OCI-LY7 (cell line): ENCODE measurements around the gene GOLPH3L. TPM values are rescaled to one million over a fixed set of nuclear protein-coding genes. Genes with fewer than 3 reads are reported as not detected.
A peak's percentile ranks its signal among the peaks of the same experiment; 100 is the strongest.

ENCODE experiments used
- BruUV-seq: library from RNA; stranded (reverse); fragments of 400-500 nt; replicated peaks from 2 replicates; lab custom pipeline; 2021; lab: Mats Ljungman, UMichigan
- CTCF ChIA-PET: fragments of 300-600 bp; sonication (Branson Sonifier 250); formaldehyde crosslinking; loops from one replicate; lab custom pipeline; 2022; ENCODE audit warnings: antibody characterized with exemption; ENCODE audit not compliant: unreplicated experiment; lab: Charles Lee
- POLR2A ChIA-PET: fragments of 300-600 bp; sonication (Branson Sonifier 250); formaldehyde crosslinking; loops from one replicate; lab custom pipeline; 2022; ENCODE audit warnings: antibody characterized with exemption; lab: Charles Lee
- DNase-seq: peaks from one replicate; pipeline ENCODE4 v3.0.0-alpha.2; 2015; ENCODE audit warnings: low spot score
- H2AFZ ChIP-seq: fragments of 200-600 bp; sonication (generic), shearing (Covaris generic); 2 replicates; pipeline ENCODE4 v1.6.1; 2014; ENCODE audit warnings: mild to moderate bottlenecking, antibody characterized with exemption, low read length, moderate library complexity
- H3K27ac ChIP-seq: fragments of 200-600 bp; sonication (generic); 2 replicates; pipeline ENCODE4 v1.5.1; 2014; ENCODE audit warnings: mixed run types, low read depth, mild to moderate bottlenecking, moderate library complexity, low read length, inconsistent platforms; ENCODE audit not compliant: poor library complexity, severe bottlenecking
- H3K36me3 ChIP-seq: fragments of 200-600 bp; sonication (generic); 2 replicates; pipeline ENCODE4 v1.6.1; 2014; ENCODE audit warnings: mild to moderate bottlenecking, antibody characterized with exemption, low read length, moderate library complexity, mixed read lengths; ENCODE audit not compliant: insufficient read depth
- H3K4me1 ChIP-seq: fragments of 200-600 bp; sonication (generic); 2 replicates; pipeline ENCODE4 v1.5.1; 2014; ENCODE audit warnings: mild to moderate bottlenecking, low read length; ENCODE audit not compliant: insufficient read depth, poor library complexity, severe bottlenecking
- H3K4me2 ChIP-seq: fragments of 200-600 bp; sonication (generic); 2 replicates; pipeline ENCODE4 v1.6.1; 2014; ENCODE audit warnings: mild to moderate bottlenecking, low read length
- H3K4me3 ChIP-seq: fragments of 200-600 bp; sonication (generic); 2 replicates; pipeline ENCODE4 v1.5.1; 2014; ENCODE audit warnings: mild to moderate bottlenecking, low read depth, low read length; ENCODE audit not compliant: poor library complexity, severe bottlenecking
- H3K79me2 ChIP-seq: fragments of 200-600 bp; sonication (generic); 2 replicates; pipeline ENCODE4 v1.6.1; 2016; ENCODE audit warnings: low read depth, mild to moderate bottlenecking, low read length, moderate library complexity, mixed read lengths; ENCODE audit not compliant: insufficient read depth
- H3K9me2 ChIP-seq: fragments of 200-600 bp; sonication (generic); 2 replicates; pipeline ENCODE4 v1.6.1; 2016; ENCODE audit warnings: mild to moderate bottlenecking, low read length, mixed read lengths; ENCODE audit not compliant: insufficient read depth
- H3K9me3 ChIP-seq: fragments of 200-600 bp; sonication (generic); 2 replicates; pipeline ENCODE4 v1.6.1; 2014; ENCODE audit warnings: mild to moderate bottlenecking, mixed run types, low read length, mixed read lengths
- H4K20me1 ChIP-seq: fragments of 200-600 bp; sonication (generic); 2 replicates; pipeline ENCODE4 v1.6.1; 2014; ENCODE audit warnings: mild to moderate bottlenecking, antibody characterized with exemption, low read length, moderate library complexity, mixed read lengths; ENCODE audit not compliant: insufficient read depth
- EZH2phosphoT487 ChIP-seq: fragments of 200-600 bp; sonication (generic); IDR thresholded peaks from 2 replicates; pipeline ENCODE4 v1.6.1; 2018; ENCODE audit warnings: low read depth, borderline replicate concordance, mild to moderate bottlenecking, mixed run types, antibody characterized with exemption, low read length, moderate library complexity, mixed read lengths
- intact Hi-C: fragments of 100-400 bp; cut with micrococcal nuclease; formaldehyde crosslinking; loops from one replicate; pipeline ENCODE4 v1.10.0; 2022; ENCODE audit not compliant: unreplicated experiment
- total RNA-seq, 2 experiments: library from RNA; depleted of rRNA in 1 of 2; stranded (reverse); fragments of >200 nt in 1 of 2; shearing (Covaris generic) in 1 of 2; gene quantifications; 2 replicates each; pipeline ENCODE4 v1.2.3, GENCODE V29; 2014 to 2022
- TF ChIP-seq, protein P1 (sequence below): fragments of 200-600 bp; sonication (generic); conservative IDR thresholded peaks from 2 replicates; pipeline ENCODE4 v1.5.1; 2014; ENCODE audit warnings: mild to moderate bottlenecking, antibody characterized with exemption, low read length, moderate library complexity, mixed read lengths

Gene GOLPH3L
- total RNA-seq, 2 experiments from 2014 or later: 6.2 to 29.0 TPM

DNA sequence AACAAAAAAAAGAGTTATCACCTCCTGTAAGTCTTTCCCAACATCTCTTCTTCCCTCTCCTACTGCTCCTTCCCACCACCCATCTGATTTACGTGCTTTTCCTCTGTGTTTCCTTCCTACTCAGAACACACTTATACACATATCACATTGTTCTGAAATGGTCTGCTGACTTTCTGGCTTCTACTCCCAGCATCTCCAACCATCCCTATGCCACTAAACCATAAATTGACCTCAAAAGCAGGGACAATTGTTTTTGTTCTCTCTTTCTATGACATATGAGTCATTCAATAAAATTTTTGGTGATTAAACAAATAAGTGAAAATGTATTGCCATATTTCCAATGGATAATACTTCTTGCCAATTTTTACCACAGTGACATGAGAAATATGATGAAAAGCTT lies 8.2 kb downstream of the GOLPH3L start:
- CTCF ChIA-PET: no interaction called here

DNA sequence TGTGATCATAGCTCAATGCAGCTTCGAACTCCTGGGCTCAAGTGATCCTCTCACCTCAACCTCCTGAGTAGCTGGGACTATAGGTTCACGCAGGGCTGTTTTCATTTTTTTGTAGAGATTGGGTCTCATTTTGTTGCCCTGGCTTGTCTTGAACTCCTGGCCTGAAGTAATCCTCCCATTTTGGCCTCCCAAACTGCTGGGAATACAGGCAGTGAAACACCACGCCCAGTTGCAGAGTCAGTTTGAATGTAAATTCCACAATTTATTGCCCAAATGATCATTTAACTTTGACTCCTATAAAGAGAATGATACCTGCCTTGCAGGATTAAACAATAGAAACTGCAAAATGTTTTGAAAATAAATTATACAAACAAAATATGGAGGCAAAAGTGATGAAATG lies 10.7 kb downstream of the GOLPH3L start:
- DNase-seq: no peak
- no TSS peak for BruUV-seq
- Histone ChIP-seq H3K4me1 (peaks cover 11% of the 10 kb centered on the region), H3K27ac (no peak overlapping the region), H3K4me2 (no peak overlapping the region), H3K9me2 (no peaks in the 10 kb centered on the region), H4K20me1 (no peaks in the 10 kb centered on the region), H2AFZ (no peak overlapping the region), H3K36me3 (peaks cover 63% of the 10 kb centered on the region), H3K9me3 (no peaks in the 10 kb centered on the region), H3K4me3 (no peak overlapping the region), H3K79me2 (peaks cover 8% of the 10 kb centered on the region; the same call in 1 of the 2 replicates)
- intact Hi-C loops: no loop called here
- POLR2A ChIA-PET: interaction anchor here (0.8 kb wide), 1 partner anchor 10 kb away, joined by 3 read pairs; no protein-coding TSS in a partner anchor
- no peak for TF ChIP-seq EZH2phosphoT487
- TF ChIP-seq, protein P1, sequence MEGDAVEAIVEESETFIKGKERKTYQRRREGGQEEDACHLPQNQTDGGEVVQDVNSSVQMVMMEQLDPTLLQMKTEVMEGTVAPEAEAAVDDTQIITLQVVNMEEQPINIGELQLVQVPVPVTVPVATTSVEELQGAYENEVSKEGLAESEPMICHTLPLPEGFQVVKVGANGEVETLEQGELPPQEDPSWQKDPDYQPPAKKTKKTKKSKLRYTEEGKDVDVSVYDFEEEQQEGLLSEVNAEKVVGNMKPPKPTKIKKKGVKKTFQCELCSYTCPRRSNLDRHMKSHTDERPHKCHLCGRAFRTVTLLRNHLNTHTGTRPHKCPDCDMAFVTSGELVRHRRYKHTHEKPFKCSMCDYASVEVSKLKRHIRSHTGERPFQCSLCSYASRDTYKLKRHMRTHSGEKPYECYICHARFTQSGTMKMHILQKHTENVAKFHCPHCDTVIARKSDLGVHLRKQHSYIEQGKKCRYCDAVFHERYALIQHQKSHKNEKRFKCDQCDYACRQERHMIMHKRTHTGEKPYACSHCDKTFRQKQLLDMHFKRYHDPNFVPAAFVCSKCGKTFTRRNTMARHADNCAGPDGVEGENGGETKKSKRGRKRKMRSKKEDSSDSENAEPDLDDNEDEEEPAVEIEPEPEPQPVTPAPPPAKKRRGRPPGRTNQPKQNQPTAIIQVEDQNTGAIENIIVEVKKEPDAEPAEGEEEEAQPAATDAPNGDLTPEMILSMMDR: no peak
- CTCF ChIA-PET: no interaction called here

More for the DNA sequence above, 8.2 kb downstream of the GOLPH3L start:
- H3K9me3 ChIP-seq: no peaks in the 10 kb centered on the region
- H2AFZ ChIP-seq: no peak overlapping the region
- no peak overlapping the region for H3K27ac ChIP-seq
- H3K4me1 ChIP-seq: peaks cover 9% of the 10 kb centered on the region
- no peak overlapping the region for H3K4me3 ChIP-seq
- no peaks in the 10 kb centered on the region for H4K20me1 ChIP-seq
- H3K9me2 ChIP-seq: no peaks in the 10 kb centered on the region
- no peak for TF ChIP-seq EZH2phosphoT487
- TF ChIP-seq, protein P1: no peak
- POLR2A ChIA-PET: interaction anchor here (0.6 to 0.9 kb wide), 2 partner anchors 42 to 414 kb away, joined by 3 read pairs; no protein-coding TSS in a partner anchor
- no TSS peak for BruUV-seq
- intact Hi-C loops: no loop called here
- H3K36me3 ChIP-seq: peaks cover 72% of the 10 kb centered on the region
- no peak overlapping the region for H3K4me2 ChIP-seq
- H3K79me2 ChIP-seq: peaks cover 5% of the 10 kb centered on the region; the same call in 1 of the 2 replicates
- DNase-seq: no peak

DNA sequence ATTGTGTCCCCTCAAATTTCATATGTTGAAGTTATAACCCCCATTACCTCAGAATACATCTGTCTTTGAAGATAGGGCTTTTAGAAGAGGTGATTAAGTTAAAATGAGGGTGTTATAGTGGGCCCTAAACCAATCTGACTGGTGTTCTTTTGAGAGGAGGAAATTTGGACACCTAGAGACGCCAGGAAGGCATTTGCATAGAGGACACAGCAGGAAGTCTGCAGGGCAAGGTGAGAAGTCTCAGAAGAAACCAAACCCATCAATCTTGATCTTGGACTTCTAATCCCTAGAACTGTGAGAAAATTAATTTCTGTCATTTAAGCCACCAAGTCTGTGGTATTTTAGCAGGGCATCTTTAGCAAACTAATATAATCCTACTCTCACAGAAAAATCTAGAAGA lies 13.0 kb downstream of the GOLPH3L start:
- H3K4me2 ChIP-seq: peak overlapping the region; percentile 67
- H3K9me3 ChIP-seq: no peaks in the 10 kb centered on the region
- peak overlapping the region; percentile 21 for H3K4me3 ChIP-seq
- no peaks in the 10 kb centered on the region for H3K9me2 ChIP-seq
- TF ChIP-seq EZH2phosphoT487: no peak
- TF ChIP-seq, protein P1: no peak
- peaks cover 11% of the 10 kb centered on the region for H3K4me1 ChIP-seq
- H3K27ac ChIP-seq: peak overlapping the region; percentile 40
- DNase-seq: peak; percentile 53
- no TSS peak for BruUV-seq
- POLR2A ChIA-PET: interaction anchor here (0.6 to 2.0 kb wide), 11 partner anchors 9 to 137 kb away, joined by 3 to 18 read pairs (median 4); partner anchors contain the start of genes ENSA and GOLPH3L
- H3K36me3 ChIP-seq: peaks cover 52% of the 10 kb centered on the region
- intact Hi-C loops: no loop called here
- no peak overlapping the region for H2AFZ ChIP-seq
- CTCF ChIA-PET: interaction anchor here (0.9 kb wide), 1 partner anchor 9 kb away, joined by 4 read pairs; no protein-coding TSS in a partner anchor
- no peaks in the 10 kb centered on the region for H4K20me1 ChIP-seq
- peaks cover 8% of the 10 kb centered on the region; the same call in 1 of the 2 replicates for H3K79me2 ChIP-seq
